Brain microvascular endothelial cell (primary cell): ENCODE results near the gene TMOD3.
A peak's percentile ranks its signal among the peaks of the same experiment; 100 is the strongest.

Experiments
- DNase-seq: peaks from one replicate; pipeline ENCODE4 v3.0.0-alpha.2; 2020
- H3K27ac ChIP-seq: fragments of 250-450 bp; sonication (Bioruptor Pico); 2 replicates; pipeline ENCODE4 v1.5.1; 2020; ENCODE audit warnings: mild to moderate bottlenecking, moderate library complexity
- H3K27me3 ChIP-seq: fragments of 250-450 bp; sonication (Bioruptor Pico); replicated peaks from 2 replicates; pipeline ENCODE4 v1.5.1; 2020; ENCODE audit warnings: mild to moderate bottlenecking
- H3K36me3 ChIP-seq: fragments of 250-450 bp; sonication (Bioruptor Pico); replicated peaks from 2 replicates; pipeline ENCODE4 v1.5.1; 2020; ENCODE audit warnings: mild to moderate bottlenecking
- H3K4me3 ChIP-seq: 2 replicates; pipeline ENCODE4 v1.5.1; 2011; ENCODE audit warnings: low read depth, mild to moderate bottlenecking, control low read depth, low read length, moderate library complexity
- in situ Hi-C: cut with HindIII; loops from 2 replicates; pipeline ENCODE4 v1.10.0; 2017; ENCODE audit warnings: low sequenced_read_pairs, low pct_ligation_motif_present
- TF ChIP-seq, protein P1 (sequence below): IDR thresholded peaks from 2 replicates; pipeline ENCODE4 v1.5.1; 2011; ENCODE audit warnings: low read depth, mild to moderate bottlenecking, moderate library complexity, low read length, control low read depth, inconsistent platforms; ENCODE audit errors: missing control alignments

TMOD3 gene

DNA sequence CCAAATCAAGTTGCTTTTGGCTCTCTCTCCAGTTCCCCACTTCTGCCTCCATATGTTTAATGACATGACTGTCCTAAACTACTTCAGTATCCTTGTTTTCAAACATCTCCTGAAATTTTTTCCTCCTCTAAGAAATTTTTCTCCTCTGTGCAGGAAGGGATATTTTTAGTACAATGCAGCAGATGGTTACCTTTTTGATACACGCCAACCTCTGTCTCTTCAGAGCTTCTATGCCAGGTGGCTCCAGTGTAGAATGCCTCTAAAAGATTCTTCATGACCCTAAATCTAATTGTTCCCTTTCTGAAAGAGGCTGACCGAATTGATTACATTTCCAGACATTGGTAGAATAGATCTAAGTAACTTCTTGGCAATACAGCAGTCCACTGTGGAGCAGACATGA lies 33.7 kb downstream of the TMOD3 start:
- no peak overlapping the region for H3K4me3 ChIP-seq
- in situ Hi-C loops, result no loop called here
- H3K27ac ChIP-seq, result no peak overlapping the region
- H3K36me3 ChIP-seq, result peaks cover 3% of the 10 kb centered on the region
- no peak for DNase-seq
- no peaks in the 10 kb centered on the region for H3K27me3 ChIP-seq
- TF ChIP-seq, protein P1, sequence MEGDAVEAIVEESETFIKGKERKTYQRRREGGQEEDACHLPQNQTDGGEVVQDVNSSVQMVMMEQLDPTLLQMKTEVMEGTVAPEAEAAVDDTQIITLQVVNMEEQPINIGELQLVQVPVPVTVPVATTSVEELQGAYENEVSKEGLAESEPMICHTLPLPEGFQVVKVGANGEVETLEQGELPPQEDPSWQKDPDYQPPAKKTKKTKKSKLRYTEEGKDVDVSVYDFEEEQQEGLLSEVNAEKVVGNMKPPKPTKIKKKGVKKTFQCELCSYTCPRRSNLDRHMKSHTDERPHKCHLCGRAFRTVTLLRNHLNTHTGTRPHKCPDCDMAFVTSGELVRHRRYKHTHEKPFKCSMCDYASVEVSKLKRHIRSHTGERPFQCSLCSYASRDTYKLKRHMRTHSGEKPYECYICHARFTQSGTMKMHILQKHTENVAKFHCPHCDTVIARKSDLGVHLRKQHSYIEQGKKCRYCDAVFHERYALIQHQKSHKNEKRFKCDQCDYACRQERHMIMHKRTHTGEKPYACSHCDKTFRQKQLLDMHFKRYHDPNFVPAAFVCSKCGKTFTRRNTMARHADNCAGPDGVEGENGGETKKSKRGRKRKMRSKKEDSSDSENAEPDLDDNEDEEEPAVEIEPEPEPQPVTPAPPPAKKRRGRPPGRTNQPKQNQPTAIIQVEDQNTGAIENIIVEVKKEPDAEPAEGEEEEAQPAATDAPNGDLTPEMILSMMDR, result no peak

DNA sequence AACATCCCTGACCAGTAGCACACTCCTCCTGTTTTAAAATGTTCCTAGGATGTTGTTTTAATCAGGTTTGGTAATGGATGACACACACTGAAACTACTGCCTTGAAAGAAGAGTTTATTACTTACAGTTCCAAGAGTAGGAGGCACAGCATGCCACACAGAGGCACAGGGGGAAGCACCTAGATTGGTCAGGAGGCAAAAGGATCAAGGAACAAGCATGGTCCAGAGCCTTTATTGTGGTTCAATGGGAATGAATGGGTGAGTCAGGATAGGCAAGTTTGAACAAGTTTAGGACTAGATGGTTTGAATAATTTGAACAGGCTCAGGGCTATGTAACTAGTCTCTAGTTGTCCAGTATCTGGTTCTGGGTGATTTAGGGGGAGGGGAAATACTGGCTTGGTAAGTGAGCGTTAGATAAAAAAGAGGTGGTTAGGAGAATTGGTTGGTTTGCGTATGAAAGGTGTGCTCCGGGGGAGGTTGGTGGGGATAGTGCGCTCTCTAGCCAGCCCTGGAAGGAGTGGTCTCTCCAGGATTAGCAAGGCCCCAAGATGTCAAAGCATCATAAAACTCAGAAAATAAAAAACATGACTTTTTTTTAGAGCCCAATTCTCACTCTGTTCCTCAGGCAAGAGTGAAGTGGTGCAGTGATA lies 35.1 kb downstream of the TMOD3 start:
- H3K36me3 ChIP-seq, result peaks cover 3% of the 10 kb centered on the region
- H3K27ac ChIP-seq, result no peak overlapping the region
- no peak overlapping the region for H3K4me3 ChIP-seq
- TF ChIP-seq, protein P1, result no peak
- in situ Hi-C loops, result no loop called here
- no peak for DNase-seq
- no peaks in the 10 kb centered on the region for H3K27me3 ChIP-seq

DNA sequence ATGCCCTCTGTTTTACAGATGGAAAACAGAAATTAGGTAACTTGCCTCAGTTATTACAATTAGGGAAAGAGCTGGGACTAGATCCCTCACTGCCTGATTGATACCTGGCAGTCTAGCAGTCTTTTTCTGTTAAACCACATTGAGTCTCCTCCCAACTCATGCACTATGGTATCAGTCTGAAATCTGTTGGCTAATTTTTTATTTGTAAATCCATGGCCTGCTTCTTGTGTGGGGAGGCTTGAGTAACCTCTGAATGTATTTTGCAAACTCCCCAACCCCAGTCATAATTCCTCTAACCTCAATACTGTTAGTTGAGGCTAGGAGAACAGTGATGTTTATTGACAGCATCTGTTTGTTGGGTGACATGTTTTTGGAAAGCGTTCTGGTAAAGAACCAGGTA lies 35.9 kb downstream of the TMOD3 start:
- TF ChIP-seq, protein P1, result no peak
- H3K4me3 ChIP-seq, result no peak overlapping the region
- H3K36me3 ChIP-seq, result peaks cover 3% of the 10 kb centered on the region
- no peak overlapping the region for H3K27ac ChIP-seq
- no peaks in the 10 kb centered on the region for H3K27me3 ChIP-seq
- DNase-seq, result no peak
- in situ Hi-C loops, result no loop called here

DNA sequence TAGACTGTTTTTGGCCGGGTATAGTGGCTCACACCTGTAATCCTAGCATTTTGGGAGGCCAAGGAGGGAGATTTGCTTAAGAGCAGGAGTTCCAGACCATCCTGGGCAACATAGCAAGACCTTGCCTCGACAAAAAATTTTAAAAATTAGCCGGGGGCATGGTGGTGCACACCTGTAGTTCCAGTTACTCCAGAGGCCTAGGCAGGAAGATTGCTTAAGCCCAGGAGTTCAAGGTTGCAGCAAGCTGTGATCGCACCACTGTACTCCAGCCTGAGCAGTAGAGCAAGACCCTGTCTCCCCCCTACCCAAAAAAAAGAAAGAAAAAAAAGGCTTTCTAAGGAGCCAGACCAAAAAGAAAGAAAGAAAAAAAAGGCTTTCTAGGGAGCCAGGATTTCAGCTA lies 36.7 kb downstream of the TMOD3 start:
- Histone ChIP-seq H3K27me3 (no peaks in the 10 kb centered on the region), H3K27ac (no peak overlapping the region), H3K4me3 (no peak overlapping the region), H3K36me3 (peaks cover 3% of the 10 kb centered on the region)
- no peak for DNase-seq
- in situ Hi-C loops, result no loop called here
- TF ChIP-seq, protein P1, result no peak

DNA sequence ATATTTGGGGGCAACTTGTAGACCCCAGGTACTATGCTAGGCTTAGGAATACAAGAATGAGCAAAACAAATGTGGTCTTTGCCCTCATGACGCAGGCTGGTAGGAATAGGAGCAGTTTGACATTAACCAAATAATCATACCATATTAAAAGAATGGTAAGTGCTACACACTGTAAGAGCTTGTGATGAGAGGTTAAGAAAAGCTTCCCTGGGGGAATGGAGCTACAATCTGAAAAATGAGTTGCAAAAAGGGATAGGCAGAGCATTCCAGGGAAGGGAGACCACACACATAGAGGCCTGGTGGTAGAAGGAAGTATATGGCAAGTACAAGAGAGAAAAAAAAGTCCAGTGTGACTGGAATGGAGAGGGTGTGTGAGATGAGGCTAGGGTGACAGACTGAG lies 37.3 kb downstream of the TMOD3 start:
- DNase-seq, result no peak
- TF ChIP-seq, protein P1, result no peak
- peaks cover 3% of the 10 kb centered on the region for H3K36me3 ChIP-seq

DNA sequence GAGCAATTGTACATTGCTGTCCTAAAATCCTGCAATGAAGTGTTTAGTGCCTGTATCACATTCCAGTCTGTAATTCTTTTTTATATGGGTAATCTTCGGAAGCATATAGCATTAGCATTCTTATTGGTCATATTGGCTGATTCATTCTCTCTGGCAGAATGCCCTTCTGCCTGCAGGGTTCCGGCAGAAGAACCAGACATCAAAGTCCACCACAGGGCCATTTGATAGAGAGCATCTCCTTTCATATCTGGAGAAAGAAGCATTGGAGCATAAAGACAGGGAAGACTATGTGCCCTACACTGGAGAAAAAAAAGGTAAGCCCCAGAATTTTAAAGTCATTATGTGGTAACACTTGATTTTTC lies 39.6 kb downstream of the TMOD3 start:
- peak; percentile 90 for DNase-seq
- in situ Hi-C loops, result no loop called here
- Histone ChIP-seq H3K36me3 (peaks cover 8% of the 10 kb centered on the region), H3K4me3 (no peak overlapping the region), H3K27me3 (no peaks in the 10 kb centered on the region), H3K27ac (peak overlapping the region; percentile 67)
- TF ChIP-seq, protein P1, result no peak

More for the DNA sequence above, 37.3 kb downstream of the TMOD3 start:
- no peak overlapping the region for H3K4me3 ChIP-seq
- no peak overlapping the region for H3K27ac ChIP-seq
- in situ Hi-C loops, result no loop called here
- no peaks in the 10 kb centered on the region for H3K27me3 ChIP-seq
